AG04450 (cell line): ENCODE data around the gene RMDN3. TPM values are rescaled to one million over a fixed set of nuclear protein-coding genes. Genes with fewer than 3 reads are reported as not detected.

ENCODE experiments used
- CTCF ChIA-PET: fragments of 300-600, 350-600 bp; formaldehyde crosslinking; extraction: SDS; loops from one replicate; lab custom pipeline; 2022; ENCODE audit warnings: antibody characterized with exemption, inconsistent platforms; lab: Charles Lee
- POLR2A ChIA-PET: fragments of 350-600 bp; formaldehyde crosslinking; extraction: SDS; loops from one replicate; lab custom pipeline; 2021; ENCODE audit warnings: antibody characterized with exemption, inconsistent platforms; lab: Yijun Ruan, JAX
- DNase-seq: peaks from one replicate; pipeline ENCODE4 v3.0.0-alpha.2; 2011; ENCODE audit warnings: low read depth, low spot score
- H3K27ac ChIP-seq: one replicate; pipeline ENCODE4 v1.5.1; 2012; ENCODE audit warnings: low read depth, low read length, control low read depth
- H3K27me3 ChIP-seq: one replicate; pipeline ENCODE4 v1.6.0; 2012; ENCODE audit warnings: low read length; ENCODE audit not compliant: control insufficient read depth, insufficient read depth
- H3K4me3 ChIP-seq: 2 replicates; pipeline ENCODE4 v1.5.1; 2011; ENCODE audit warnings: mild to moderate bottlenecking, low read depth, low read length, control low read depth
- H3K9me3 ChIP-seq: 2 replicates; pipeline ENCODE4 v1.5.1; 2012; ENCODE audit warnings: low read length; ENCODE audit not compliant: control insufficient read depth, insufficient read depth
- polyA plus RNA-seq: library from polyadenylated mRNA; depleted of rRNA; stranded (reverse); fragments of >200 nt; gene quantifications from 2 replicates; pipeline ENCODE4 v1.2.3, GENCODE V29; 2011; rRNA removed
- small RNA-seq: library from RNA; depleted of rRNA; stranded (forward); fragments of <200 nt; gene quantifications from one replicate; pipeline ENCODE3, GENCODE V24; 2012; ENCODE audit warnings: low read depth; ENCODE audit not compliant: insufficient read length
- TF ChIP-seq, protein P1 (sequence below): IDR thresholded peaks from 2 replicates; pipeline ENCODE4 v1.5.1; 2011; ENCODE audit warnings: low read depth, low read length, control low read depth, inconsistent platforms

Gene RMDN3
- polyA plus RNA-seq, 1 experiment, result 19.5 TPM

DNA sequence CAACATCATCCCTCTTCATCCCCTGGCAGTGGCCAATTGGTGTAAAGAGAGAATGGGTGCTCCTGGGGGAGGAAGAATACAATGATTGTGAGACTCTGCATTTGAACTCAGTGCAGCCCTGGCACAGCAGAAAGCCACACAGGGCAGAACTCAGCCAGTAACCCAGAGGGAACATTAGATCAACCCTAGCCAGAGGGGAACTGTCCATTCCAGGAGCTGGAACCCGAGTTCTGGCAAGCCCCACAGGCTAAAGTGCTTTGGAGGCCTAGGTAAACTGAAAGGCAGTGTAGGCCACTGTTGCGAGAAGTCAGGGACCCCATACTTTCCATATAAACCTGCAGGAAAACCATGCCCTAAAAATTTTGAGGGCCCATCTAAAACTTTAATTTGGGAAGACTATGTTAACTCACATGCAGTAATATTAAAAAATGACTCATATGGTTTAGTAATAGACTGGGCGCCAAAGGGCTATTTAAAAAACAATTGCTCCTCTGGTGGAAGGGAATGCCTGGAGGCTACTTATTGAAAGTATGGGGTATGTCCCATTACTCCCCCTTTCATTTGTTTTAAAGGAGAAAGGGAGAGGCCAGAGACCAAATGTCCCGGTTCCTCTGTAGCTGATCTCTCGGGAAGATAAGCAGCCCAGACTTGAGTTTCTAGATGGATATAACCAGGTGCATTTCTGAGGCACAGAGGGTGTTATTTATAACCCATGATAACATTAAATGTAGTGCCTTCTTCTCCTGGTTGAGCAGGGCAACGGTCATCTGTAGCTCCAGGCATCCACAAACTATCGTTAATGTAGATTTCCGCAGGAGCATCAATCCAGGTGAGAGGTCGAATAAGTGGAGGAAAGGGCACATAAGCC lies 65.9 kb downstream of the RMDN3 start:
- no peak for DNase-seq
- H3K4me3 ChIP-seq, result no peak overlapping the region
- ChIA-PET CTCF (no interaction called here), POLR2A (no interaction called here)
- TF ChIP-seq, protein P1, sequence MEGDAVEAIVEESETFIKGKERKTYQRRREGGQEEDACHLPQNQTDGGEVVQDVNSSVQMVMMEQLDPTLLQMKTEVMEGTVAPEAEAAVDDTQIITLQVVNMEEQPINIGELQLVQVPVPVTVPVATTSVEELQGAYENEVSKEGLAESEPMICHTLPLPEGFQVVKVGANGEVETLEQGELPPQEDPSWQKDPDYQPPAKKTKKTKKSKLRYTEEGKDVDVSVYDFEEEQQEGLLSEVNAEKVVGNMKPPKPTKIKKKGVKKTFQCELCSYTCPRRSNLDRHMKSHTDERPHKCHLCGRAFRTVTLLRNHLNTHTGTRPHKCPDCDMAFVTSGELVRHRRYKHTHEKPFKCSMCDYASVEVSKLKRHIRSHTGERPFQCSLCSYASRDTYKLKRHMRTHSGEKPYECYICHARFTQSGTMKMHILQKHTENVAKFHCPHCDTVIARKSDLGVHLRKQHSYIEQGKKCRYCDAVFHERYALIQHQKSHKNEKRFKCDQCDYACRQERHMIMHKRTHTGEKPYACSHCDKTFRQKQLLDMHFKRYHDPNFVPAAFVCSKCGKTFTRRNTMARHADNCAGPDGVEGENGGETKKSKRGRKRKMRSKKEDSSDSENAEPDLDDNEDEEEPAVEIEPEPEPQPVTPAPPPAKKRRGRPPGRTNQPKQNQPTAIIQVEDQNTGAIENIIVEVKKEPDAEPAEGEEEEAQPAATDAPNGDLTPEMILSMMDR, result no peak
- H3K27ac ChIP-seq, result no peak overlapping the region
- no peaks in the 10 kb centered on the region for H3K9me3 ChIP-seq
- H3K27me3 ChIP-seq, result no peaks in the 10 kb centered on the region

Small RNA genes within 50 kb of the gene (small RNA-seq; reads per million reads assigned to genes)
- not detected for gene SUMO2P15

Other genes with a start within 250 kb of the RMDN3 start
- 14.0 and 16.7 TPM in 2 replicates for gene CCDC32, start 190.2 kb downstream of the RMDN3 start, polyA plus RNA-seq
- 5.9 and 7.0 TPM in 2 replicates for gene RPUSD2, start 186.0 kb downstream of the RMDN3 start, polyA plus RNA-seq
- 3.0 and 5.6 TPM in 2 replicates for gene KNL1, start 161.0 kb downstream of the RMDN3 start, polyA plus RNA-seq
- gene RAD51, start 60.1 kb downstream of the RMDN3 start, polyA plus RNA-seq, result 5.1 and 6.0 TPM in 2 replicates
- gene GCHFR, start 8.8 kb upstream of the RMDN3 start, polyA plus RNA-seq, result 4.2 and 4.7 TPM in 2 replicates
- gene C15orf62, start 14.7 kb upstream of the RMDN3 start, polyA plus RNA-seq, result 0.05 TPM in 2 replicates
- gene ZFYVE19, start 51.8 kb upstream of the RMDN3 start, polyA plus RNA-seq, result 15.6 and 20.3 TPM in 2 replicates
- gene DNAJC17, start 52.2 kb upstream of the RMDN3 start, polyA plus RNA-seq, result 25.8 and 31.7 TPM in 2 replicates
- not detected in 2 replicates for gene PPP1R14D, start 73.5 kb upstream of the RMDN3 start, polyA plus RNA-seq
- 0.87 and 0.94 TPM in 2 replicates for gene SPINT1, start 88.8 kb upstream of the RMDN3 start, polyA plus RNA-seq
- gene RHOV, start 119.0 kb upstream of the RMDN3 start, polyA plus RNA-seq, result 0.04 and 0.10 TPM in 2 replicates
- gene VPS18, start 139.2 kb upstream of the RMDN3 start, polyA plus RNA-seq, result 18.7 and 25.7 TPM in 2 replicates
- 1.5 and 2.6 TPM in 2 replicates for gene DLL4, start 174.1 kb upstream of the RMDN3 start, polyA plus RNA-seq
- gene CHAC1, start 198.2 kb upstream of the RMDN3 start, polyA plus RNA-seq, result 106 and 154 TPM in 2 replicates